HG03066 (cell line): ENCODE data around the gene DENND1A.

Experiments used
- ATAC-seq: cut with Tn5 transposase; IDR thresholded peaks from one replicate; pipeline ENCODE4 v1.9.1; 2021; ENCODE audit warnings: low read depth; ENCODE audit not compliant: unreplicated experiment

The DENND1A gene

DNA sequence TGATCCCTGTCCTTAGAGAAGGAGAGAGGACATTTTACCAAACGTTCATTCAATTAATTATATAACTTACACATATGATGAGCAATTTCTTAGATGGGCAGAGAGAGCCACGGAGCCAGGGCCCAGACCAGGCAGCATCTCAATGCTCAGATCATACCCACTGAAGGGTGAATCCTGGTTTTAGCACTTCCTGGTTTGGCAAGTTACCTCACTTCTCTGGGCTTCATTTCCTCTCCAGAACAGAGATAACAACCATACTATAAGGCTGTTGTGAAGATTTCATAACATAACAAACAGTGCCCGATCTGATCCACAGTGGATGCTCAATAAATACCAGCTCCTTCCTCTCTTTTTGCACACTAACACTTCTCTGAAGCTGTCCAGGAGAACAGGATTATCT is 271.1 kb downstream of the DENND1A start:
- ATAC-seq, result no peak

DNA sequence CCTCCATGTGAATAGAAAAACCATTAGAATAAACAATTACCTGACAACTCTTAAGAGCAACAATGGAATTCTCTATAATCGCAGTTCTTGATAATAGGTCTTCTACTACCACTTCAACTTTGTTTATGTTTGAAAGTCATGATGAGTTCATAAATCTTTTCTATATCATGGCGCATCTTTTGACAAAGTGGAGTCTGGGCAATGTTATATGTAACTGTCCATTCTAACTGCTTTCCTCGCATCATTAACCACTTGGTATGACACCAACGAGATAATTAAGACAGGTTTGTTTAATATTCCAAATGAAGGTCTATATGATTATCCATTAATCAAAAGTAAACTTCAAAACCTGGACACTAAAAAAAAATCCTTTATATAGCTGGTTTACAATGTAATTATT is 272.0 kb downstream of the DENND1A start:
- no peak for ATAC-seq

DNA sequence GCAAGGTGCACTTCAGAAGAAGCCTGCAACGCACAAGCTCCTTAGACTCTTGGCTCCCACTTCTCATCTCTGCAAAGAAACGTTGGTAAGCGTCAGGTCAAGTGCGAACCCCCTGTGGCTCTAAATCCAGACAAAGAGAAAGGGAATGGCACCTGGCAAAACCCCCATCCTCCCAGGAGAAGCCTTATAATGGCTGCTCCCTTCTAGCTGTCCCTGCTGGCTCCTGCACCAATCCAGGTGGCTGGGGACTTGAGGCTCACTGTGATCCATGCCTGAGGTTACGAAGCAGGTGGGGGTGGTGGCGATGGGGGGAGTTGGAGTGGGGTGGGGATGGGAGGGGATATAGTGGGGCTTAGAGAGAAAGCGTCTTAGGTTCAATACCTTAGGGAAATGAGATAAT is 272.8 kb downstream of the DENND1A start:
- ATAC-seq, result no peak

DNA sequence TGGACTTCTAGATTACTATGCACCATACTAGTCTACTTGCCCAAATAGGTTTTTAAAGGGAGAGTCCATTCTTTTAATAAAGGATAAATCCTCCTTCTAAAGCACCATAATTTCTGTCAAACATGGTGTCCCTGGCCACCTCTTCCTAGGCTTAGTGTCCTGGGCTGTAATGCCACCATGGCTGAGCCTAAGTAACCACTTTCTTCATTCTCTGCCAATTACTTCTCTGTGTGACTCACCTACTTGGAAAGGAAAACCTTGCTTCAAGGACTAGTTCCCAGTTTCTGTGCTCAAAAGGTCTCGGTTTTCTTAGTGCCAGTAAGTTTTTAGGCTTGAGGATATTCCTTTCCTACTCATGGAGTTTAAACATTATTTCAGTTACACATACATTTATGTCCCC is 273.4 kb downstream of the DENND1A start:
- ATAC-seq, result no peak

DNA sequence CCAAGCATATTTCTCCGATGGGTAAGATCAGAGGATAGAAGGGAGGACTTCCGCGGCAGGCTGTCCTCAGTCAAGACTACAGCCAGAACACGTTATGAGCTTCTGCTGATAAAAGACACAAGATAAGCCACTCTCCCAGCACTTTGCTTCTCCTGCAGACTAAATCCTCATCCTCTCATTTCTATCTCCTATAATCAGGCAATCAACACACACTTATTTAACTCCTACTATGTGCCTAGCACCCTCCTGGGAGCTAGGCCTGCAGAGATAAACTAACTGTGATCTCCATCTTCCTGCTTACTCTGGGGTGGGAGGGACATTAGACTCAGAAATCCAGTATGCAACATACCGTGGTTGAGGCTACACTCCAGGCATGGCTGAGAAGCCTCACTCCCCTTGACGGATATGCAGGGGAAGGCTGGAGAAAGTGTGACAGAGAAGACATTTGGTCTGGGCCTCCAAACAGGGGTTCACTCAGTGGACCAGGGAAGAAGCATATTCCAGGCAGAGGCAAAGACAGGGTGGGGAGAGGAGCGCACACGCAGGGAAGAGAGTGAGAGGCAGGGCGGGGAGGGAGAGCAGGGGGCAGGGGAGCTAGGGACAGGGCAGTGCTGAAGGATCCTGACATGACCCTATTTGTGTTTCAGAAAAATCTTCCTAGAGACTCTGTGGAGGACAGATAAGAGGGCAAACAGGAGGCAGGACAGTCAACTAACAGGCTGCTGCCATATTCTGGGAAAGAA is 274.1 kb downstream of the DENND1A start:
- ATAC-seq, result no peak

DNA sequence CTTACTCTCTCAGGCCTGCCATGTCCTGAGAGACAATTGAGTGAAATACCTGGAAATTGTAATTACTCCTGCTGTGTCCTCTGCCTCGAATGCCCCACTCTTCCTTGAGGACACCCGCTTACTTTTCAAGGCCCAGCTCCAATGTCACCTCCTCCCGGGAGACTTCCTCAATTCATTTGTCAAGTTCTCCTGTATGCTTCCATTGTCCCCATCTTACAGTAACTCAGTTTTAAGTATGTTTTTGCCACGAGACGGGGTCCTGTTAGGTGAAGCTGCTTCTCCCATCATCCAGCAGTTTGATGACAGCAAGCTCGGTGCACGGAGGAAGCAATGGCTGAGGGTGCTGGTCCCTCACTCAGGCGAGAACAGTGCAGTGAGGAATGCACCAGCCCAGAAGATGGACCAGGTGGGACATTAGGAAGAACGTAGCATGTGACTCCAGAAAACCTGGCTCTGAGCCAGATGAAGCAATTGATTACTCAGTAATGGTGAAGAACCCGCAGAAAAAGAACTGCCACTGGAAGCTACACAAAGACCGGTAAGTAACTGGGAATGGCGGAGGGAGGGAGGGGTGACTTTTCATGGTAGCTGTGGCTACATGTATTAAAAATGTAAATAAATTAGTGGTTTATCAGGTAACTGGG is 274.8 kb downstream of the DENND1A start:
- no peak for ATAC-seq

DNA sequence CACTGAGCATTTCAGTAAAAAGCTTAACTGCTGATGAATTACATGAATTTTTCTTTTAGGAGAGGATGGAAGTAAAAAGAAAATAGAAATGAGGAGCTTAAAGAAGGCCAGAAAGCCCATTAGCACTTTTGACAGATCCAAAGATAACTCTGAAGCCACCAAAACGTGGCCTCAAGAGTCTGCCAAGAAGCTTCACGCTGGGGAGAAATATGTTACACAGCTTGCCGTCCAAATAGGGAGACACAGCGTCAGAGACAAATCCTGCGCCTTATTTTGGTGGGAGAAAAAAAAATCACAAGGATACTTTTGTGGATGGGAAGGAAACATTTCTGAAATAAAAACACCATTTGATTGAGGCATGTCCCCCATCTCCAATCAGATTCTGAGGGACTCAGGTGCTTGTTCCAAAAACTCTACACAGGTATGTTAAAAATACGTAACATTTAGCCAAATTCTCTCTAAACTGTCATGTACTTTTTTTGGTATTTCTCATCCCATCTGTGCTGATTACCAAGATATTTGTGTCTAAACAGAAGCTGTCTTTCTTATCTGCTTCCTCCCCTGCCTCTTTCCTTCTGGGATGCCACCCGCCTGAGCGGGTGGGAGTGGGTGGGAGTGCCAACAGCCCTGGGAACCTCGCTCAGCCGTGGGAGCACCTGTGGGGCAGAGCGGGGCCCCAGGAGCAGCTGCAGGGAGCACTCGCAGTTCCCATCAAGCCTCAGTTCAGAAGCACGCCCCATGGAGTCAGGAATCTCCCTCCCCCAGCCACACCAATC is 275.5 kb downstream of the DENND1A start:
- ATAC-seq, result no peak

DNA sequence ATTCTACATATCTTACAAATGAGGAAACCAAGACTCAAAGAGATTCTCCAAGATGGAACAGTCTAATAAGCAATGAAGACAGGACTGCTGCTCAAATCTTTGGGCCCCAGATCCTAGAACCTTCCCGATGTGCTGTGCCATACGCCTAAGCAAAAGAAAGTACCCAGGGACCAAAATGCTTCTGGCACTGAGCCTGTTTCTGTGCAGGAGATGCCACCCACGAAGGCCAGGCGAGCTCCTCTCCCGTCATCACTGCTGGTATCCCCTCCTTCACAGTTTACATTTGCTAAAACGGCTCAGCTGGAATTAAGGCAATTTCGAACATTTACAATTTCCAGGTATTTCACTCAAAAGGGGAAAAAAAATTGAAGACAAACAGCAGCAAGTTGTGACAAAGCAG is 277.5 kb downstream of the DENND1A start:
- ATAC-seq, result no peak

DNA sequence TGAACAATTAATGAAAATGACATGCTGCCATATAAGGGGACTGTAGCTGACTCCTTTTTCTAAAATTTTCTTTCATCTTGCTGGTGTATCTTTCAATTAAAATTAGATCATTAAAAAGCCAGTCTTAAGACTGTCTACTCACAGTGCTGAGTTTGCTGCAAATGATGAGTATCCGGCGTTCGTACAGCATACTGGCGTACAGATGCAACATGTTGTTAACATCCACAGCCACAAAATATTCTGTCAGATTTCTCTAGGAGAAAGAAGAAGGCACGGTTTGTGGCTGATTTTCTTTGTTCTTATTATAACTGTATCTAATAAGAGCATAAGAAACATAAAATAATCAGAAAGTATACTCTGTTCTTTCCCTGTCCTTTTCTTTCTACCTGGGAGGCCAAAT is 278.1 kb downstream of the DENND1A start:
- ATAC-seq, result no peak

DNA sequence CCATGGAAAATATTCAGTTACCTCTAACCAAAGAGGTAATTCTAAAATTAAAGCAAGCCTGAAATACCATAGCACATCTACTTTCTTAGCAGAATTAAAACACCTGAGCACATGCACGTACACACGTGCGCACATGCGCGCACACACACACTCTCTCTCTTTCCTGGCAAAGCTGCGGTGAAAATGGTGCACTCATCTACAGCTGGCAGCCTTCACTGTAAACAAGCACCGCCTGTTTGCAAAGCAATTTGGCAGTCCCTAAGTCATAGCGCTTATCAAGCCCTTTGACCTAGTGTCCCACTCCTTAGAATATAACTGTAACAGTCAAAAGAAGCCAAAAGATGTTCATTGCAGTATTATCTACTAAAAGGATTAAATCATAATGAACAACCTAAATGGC is 278.7 kb downstream of the DENND1A start:
- ATAC-seq, result no peak

DNA sequence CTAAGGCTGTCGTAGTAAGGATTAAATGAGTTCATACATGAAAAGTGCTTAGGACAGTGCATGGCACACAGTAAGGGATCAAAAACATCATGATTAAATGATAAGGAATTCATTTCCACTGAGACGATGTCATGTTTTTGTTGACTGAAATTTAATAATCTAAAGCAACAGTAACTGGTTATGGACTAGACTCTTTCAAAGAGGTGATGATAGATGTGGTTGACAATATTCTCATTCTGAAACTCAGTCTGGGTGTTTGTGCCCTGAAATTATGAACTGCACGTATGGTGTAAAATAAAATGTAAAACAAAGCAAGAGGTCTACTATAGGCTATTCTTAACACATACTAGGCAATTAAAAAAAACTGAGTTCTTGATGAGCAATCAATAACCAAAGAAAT is 280.0 kb downstream of the DENND1A start:
- no peak for ATAC-seq

DNA sequence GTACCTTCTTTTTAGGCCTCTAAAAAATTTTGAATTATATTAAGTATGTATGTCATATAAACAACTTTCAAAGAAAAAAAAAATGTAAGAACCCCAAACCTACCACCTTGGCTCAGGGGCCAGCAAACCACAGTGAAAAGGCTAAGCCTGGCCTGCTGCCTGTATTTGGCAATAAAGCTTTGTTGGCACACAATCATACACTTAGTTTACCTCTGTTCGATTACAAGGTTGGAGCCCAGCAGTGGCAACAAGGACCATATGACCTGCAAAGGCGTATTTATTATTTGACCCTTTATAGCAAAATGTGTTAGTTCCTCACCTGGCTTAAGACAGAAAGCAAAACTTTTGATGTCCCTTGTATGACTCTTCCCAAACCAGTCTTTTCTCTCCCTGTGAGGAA is 282.8 kb downstream of the DENND1A start:
- no peak for ATAC-seq

DNA sequence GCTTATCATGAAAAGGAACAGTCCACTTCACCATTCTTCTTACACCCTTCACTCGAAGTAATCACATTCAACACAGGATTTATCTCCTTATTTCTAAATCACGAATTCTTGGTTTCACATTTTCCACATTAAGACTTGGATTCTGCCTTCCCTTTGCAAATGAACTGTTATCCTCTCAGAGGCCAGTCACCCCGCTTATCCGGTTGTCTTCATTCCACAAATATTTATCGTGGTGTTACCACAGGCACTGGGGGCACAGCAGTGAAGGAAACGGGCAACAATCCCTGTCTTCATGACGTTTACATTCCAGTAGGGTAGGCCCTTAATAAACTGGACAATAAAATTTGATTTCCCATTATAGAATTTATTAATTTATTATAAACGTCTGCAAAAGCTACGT is 284.2 kb downstream of the DENND1A start:
- ATAC-seq, result no peak

DNA sequence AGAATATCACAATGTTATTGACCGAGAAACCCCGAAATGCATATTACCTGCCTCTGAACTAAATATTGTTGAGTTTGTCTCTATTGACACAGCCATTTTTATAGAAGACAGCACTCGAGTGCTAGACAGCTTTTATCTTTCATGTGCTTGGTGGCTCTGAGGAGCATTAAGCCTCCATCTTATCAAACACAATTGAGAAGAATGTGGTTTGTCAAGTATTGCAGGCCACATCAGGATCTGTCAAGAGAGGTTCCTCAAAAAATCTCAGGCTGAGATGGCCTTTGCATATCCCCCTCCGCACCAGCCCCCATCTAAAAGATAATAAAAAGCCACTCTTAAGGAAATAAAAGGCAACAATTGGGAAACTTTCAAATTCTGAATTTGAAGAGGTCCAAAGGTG is 284.8 kb downstream of the DENND1A start:
- ATAC-seq, result no peak

DNA sequence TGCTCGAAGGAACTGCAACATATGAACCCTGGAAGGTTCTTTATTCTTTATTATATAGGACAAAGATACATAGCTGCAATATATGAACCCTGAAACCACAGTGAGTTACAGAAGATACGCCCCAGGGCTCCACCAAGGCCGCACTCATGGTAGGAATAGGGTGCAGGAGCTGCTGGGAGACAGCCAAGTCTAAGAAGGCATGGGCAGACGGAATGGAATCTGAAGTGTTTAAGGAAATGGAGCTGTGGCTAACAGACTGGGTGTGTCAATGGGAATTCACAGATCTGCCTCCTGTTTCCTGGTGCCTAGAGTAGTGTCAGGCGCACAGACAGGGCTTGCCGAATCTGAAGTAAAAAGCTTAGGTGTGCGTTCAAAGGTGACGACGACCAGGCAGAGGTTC is 286.4 kb downstream of the DENND1A start:
- no peak for ATAC-seq

DNA sequence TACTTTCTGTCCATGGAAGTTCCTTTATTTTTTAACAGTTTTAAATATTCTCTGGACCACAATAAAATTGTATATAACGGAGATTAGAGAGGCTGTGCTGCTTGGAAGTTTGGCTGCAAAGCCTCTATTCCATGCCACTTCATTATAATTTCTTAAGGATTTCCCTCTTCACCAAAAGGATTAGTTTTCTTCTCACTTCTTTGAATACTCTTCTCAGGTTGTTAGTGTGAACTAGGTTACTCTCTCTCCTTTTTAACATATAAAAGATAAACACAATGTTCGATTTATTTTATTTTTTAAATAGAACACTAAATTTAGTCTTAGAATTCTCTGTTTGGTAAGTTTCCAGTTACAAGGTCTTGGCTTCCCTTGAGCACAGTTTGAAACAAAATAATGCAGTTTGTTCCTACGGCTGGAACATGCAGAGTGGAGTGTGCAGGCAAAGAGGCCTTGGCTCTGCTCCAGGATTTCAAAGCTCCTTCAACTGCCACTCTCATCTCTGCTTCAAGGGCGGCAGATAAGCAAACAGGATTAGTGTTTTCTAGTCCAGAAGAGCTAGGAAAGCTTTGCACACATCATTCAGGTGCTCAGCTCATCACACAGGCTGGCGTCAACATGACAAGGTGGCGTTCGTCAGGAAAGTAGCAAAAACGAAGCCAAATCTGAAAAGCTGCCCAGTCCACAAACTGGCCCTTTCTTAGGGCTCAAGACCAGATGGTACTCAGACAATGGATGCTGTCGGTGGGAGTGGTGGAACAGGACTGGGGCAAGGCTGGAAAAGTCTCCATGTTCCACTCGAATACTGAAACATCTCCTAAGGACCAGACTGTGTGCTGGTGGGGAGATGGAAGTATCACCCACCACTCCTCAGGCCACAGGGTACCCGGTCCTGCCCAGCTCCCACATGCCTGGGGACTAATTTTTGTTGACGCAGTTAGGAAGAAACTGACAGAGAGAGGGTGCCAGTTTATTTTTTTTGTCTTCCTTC is 287.3 kb downstream of the DENND1A start:
- ATAC-seq, result no peak

DNA sequence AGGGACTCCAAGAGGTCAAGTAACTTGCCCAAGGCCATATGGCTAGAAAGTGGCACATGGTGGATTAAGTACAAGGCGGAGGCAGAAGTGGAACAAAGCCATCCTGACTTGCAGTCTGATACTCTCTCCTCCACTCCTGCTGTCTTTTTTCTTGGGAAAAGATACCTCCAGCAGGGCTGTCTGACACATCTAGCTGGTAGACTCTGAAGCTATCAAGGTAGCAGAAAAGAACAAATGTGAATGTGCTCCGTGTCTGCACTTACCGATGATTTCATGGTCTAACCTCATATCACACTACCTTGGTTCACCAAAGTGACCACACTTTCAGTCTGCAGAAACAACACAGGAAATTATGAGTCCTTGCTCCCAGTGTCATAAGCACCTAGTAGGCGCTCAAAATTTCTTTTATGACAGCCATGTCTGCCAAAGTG is 289.1 kb downstream of the DENND1A start:
- no peak for ATAC-seq

DNA sequence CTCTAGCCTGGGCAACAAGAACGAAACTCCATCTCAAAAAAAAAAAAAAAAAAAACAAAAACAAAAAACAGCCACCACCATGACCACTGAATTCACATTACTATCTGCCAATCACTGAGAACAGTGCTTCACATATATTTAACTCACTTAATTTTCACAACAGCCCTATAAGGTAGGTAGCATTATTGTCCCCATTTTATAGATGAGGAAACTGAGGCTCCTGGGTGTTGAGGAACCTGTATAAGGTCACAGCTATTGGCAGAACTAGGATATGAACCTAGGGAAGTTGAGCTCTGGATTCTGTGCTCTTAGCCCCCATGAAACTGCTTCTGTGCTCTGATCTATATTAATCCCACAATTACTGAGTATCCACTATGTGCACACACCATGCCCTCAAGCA is 290.2 kb downstream of the DENND1A start:
- ATAC-seq, result no peak

DNA sequence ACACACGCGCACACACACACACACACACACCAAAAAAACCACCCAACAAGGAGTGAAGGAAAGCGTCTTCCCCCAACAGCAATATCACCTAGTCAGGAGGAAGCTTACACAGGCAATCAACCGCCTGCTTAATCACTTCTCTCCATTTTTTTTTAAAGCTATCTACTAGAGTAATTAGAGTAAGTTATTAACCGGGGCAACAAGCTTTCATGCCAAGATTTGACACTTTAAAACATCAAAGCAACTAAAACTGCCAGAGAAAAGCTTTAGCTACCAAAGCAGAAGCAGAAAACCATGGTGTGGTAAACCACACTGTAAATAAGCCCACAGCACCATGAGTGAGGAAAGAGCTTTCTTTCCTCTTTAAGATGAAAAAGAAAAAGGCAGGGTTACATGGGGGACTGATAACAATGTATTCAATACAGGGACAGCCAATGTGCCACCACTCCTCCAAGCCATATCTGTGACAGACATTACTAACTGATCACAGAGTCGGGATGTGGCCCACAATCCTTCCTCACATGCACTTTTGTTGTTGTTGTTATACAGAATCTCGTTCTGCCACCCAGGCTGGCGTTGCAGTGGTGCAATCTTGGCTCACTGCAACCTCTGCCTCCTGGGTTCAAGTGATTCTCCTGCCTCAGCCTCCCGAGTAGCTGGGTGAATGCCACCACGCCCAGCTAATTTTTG is 291.8 kb downstream of the DENND1A start:
- peak; percentile 59 for ATAC-seq

DNA sequence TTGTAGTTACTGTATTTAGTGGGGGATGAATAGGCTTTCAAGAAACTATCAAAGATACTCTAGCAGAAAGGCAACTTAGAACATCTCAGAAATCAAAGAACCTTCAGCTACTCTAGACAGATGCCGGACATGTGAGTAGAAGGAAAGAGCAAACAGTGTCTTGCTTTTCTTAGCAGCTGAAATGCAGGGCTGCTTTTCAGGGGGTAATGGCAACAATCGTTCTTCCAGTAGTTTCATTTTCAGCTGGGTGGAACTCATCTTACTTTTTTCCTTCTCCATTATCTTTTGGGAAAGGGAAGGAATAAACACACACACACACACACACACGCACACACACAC is 292.4 kb downstream of the DENND1A start:
- no peak for ATAC-seq
